NCI-H2107 (cell line): ENCODE results near the gene ATAD3C.
"Not testable (repeated sequence)": the region's sequence is repeated elsewhere in the genome, so short reads cannot be mapped to it uniquely, and the experiment has no call there.

Experiments
- DNase-seq: peaks from one replicate; lab custom pipeline; 2025; lab: John Stamatoyannopoulos, UW

ATAD3C gene

DNA sequence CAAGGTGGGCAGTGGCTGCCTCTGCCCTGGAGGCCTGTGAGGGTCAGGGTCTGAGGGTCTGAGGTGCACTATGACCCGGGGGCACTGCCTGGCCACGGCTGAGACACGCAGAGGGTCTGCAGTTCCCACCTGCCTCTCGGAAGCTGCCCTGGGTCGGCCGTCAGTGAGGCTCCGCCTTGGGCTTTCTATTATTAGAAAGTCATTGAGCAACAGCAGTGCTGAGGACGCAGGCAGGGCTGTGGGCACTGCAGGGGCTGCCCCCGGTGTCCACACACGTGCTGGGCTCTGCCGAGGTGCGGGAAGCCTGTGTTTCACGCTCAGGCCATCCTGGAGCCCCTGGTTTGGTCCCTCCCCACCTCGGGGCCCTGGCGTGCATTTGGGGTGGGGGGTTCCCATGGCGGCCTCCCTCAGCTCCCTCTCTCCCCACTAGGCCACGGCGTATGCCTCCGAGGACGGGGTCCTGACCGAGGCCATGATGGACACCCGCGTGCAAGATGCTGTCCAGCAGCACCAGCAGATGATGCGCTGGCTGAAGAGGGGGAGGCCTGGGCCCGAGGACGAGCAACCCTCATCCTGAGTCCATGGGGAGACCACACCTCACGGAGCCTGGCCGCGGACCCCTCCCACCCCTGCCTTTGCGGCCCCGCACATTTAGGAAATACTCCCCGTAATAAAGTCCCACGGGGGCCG lies 59.4 kb downstream of the ATAD3C start:
- not testable (repeated sequence) for DNase-seq

DNA sequence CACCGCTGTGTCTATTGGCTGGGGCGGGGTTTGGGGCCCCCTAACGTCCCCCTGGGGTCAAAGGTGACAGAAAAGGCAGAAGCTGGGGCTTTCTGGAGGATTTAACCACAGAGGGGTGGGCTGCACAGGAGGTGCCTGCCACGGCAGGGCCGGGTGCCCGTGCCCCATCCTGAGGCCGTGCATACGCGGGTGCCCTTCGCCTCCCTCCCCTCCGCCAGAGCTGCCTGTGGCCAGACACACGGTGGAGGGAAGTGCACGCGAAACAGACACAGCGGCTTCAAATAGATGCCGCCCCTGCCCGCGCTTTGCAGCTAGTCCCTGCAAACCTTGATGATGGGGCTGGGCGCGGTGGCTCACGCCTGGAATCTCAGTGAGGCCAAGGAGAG lies 60.0 kb downstream of the ATAD3C start:
- DNase-seq = not testable (repeated sequence)

DNA sequence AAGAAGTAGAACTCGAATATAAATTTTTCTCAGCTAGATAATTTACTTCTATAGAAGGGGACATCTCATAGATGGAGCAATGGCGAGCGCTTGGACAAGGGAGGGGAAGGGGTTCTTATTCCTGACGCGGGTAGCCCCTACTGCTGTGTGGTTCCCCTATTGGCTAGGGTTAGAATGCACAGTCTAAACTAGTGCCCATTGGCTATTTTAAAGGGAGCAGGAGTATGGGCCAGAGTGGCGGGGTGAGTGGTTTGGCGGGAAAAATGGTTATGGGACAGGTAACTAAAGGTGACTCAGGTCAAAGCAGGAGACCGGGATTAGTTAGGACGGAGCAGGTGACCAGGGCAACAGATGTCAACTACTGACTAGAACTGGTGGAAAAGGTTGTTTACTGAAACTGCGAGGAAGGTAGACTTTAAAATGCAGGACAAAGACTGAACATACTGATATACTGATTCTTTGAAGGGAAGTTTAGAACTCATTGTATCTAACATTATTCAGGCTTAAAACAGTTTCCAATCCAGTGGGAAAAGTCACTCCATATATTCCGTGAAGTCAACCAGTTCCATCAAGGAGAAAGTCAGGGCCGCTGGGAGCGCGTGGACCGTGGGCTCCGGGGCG lies 61.5 kb downstream of the ATAD3C start:
- no peak for DNase-seq

DNA sequence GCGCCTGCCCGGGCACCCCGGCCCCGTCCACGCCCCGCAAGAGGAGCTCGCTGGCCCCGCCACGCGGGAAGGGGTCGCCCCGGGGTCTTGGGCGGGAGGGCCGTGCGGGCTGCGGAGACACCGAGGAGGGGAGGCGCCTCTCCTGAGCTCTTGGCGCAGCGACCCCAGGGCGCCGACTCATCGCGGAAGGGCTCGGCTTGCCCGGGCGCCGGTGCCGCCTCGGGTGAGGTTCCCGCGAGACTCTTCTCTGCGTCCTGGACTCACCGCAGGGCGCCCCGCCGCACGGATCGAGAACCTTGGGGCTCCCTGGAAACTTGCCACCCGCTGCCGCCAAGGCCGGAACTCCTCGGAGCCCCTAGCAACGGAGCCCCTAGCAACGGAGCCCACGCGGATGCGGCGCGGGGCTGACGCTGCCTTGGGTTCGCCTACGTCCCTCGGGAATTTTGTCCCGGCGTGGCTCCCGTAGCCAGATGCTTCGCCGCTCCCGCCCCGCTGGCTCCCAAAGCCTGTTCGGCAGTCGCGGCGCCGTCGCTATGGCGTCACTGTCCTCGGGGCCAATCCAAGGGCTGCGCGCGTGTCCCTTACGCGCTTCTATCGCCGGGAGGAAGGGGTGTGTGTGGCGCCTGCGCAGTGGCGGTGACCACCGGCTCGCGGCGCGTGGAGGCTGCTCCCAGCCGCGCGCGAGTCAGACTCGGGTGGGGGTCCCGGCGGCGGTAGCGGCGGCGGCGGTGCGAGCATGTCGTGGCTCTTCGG lies 62.2 kb downstream of the ATAD3C start, which contains the start of gene ATAD3A:
TSS of gene ATAD3A (plus strand) at position 630 of the 753 bp plus-strand sequence. CDS start at position 737, 107 bp downstream.
- DNase-seq = peak; percentile 25

DNA sequence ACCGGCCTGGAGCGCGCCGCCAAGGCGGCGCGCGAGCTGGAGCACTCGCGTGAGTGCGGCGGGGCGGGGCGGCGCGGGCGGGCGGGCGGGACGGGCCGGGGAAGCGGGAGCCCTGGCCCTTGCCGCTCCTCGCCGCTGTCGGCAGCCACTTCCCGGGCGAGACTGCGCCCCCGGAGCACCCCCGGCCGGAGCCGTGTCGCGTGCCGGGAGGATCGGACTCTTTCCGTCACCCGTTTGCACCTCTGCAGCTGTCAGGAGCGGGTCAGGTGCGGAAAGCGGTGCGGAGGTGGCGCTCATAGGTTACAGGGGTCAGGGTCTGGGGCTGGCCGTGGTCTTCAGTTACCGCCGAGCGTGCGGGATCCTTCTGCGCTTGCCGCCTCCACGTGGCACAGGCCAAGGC lies 62.9 kb downstream of the ATAD3C start:
- DNase-seq = not testable (repeated sequence)

DNA sequence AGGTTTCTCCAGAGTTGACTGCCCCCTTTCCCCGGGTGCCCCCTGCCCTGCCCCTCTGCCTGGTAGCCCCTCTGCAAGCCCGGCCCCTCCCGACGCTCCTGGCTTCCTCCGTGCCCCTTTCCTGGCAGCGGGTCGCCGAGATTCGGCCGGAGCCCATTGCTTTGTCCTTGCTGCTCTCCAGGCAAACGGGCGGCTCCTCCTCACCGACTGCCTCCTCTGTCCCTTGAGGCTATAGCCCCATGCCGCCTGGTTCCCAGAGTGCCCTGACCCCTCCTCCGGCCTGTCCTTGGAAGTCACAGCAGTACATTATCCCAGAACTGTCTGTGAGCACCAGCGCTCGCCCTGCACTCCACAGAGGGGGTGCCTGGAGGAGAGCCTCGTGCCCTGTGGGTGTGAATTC lies 64.2 kb downstream of the ATAD3C start:
- DNase-seq = not testable (repeated sequence)

DNA sequence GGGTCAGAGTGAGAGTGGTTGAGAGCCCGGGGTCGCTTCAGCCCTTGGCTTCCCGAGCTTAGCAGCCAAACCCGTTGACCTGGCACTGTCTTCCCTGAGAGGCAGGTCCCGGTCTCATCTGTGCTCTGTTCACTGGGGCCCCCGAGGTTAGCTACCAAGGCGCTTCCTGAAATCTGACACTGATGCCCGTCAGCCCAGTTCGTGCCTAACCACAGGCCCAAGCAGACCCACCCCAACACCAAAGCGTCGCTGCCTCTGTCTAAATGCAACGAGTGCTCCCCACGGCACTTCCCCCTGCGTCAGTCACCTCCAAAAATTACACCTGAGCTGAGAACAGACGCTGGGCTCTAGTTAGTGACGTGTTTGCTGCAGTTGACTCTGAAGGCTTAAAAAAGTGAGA lies 64.9 kb downstream of the ATAD3C start:
- DNase-seq = not testable (repeated sequence)

DNA sequence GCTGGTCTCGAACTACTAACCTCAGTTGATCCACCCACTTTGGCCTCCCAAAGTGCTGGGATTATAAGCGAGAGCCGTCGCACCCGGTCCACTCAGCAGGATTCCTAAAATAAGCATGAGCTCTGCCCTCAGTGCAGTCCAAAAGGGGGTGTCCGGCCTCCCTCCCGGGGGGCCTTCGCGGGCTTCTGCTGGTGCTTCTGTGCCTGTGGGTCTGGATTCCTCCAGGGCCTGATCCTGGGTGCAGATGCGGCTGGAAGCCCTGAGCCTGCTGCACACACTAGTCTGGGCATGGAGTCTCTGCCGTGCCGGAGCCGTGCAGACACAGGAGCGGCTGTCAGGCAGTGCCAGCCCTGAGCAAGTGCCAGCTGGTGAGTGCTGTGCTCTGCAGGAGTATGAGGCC lies 67.4 kb downstream of the ATAD3C start:
- not testable (repeated sequence) for DNase-seq

DNA sequence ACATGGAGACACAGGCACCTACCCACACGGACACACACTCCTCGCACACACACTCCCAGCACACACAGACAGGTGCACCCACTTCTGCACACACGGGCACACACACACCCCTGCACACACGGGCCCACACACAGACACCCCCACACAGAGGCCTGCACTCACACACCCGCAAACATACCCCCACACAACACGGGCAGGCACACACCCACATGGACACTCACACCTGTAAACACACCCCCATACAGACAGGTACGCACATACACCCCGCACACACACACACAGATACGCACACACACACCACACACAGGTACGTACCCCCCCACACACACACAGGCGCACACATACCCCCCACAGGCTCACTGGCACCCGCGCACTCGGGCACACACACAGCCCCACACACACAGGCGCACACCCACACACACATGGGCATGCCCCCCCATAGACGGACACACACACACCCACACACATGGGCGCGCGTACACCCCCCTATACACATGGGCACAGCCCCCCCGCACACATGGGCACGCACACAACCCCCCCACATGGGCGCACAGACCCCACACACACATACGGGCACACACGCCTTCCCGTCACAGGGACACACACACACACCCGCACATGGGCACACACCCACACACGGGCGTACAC lies 68.6 kb downstream of the ATAD3C start:
- no peak for DNase-seq

DNA sequence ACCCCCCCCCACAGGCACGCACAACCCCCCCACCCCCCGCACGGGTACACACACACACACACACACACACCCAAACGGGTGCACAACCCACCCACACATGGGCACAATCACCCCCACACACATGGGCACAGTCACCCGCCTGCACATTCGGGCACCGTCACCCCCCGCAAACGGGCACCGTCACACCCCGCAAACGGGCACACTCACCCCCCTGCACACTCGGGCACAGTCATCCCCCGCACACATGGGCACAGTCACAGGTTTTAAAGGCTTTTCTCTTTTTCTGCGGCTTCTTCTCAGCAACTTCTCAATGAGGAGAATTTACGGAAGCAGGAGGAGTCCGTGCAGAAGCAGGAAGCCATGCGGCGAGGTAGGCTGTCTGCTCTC lies 69.1 kb downstream of the ATAD3C start:
- not testable (repeated sequence) for DNase-seq
